ENCODE data around the gene TMEM132A. TPM values are rescaled to one million over a fixed set of nuclear protein-coding genes. Genes with fewer than 3 reads are reported as not detected.

Gene TMEM132A
- total RNA-seq (2016; rRNA removed; fragmentation: Illumina TruSeq; extraction: Trizol) (8.4 and 32.9 TPM in 2 replicates), polyA plus RNA-seq (2011; rRNA removed) (11.1 and 22.7 TPM in 2 replicates), polyA minus RNA-seq (2011; rRNA and poly(A)+ RNA removed; ENCODE audit: low replicate concordance) (19.8 and 31.0 TPM in 2 replicates), Bru-seq, nascent RNA (percentile 52 among the genes with signal in this experiment), BruChase-seq, experiment 1, labeled RNA remaining after a 6-hour chase (percentile 69 among the genes with signal in this experiment), BruChase-seq, experiment 2, labeled RNA remaining after a 2-hour chase (percentile 55 among the genes with signal in this experiment)
- 5.1 and 6.9 TPM in 2 replicates for total RNA-seq (2016; cell fraction: cytosol; rRNA removed; fragmentation: Illumina TruSeq; extraction: Trizol; ENCODE audit: low read depth)
- total RNA-seq (2016; cell fraction: insoluble cytoplasmic fraction; rRNA removed; fragmentation: Illumina TruSeq; extraction: Trizol): 6.9 and 31.8 TPM in 2 replicates
- 11.9 and 13.4 TPM in 2 replicates for total RNA-seq (2016; cell fraction: membrane; rRNA removed; fragmentation: Illumina TruSeq; extraction: Trizol)
- 34.0 and 34.7 TPM in 2 replicates for total RNA-seq (2016; cell fraction: nucleus; rRNA removed; fragmentation: Illumina TruSeq; extraction: Trizol)
- 16.2 and 18.8 TPM in 2 replicates for polyA plus RNA-seq (2011; cell fraction: cytosol; rRNA removed)
- polyA plus RNA-seq (2011; cell fraction: nucleus; rRNA removed): 103 and 122 TPM in 2 replicates
- 19.3 and 25.4 TPM in 2 replicates for polyA plus RNA-seq (2012)
- polyA plus RNA-seq (2016; cell fraction: cytosol; fragmentation: Illumina TruSeq; extraction: Trizol; ENCODE audit: low read depth): 3.3 and 4.8 TPM in 2 replicates
- polyA plus RNA-seq (2016; cell fraction: insoluble cytoplasmic fraction; fragmentation: Illumina TruSeq; extraction: Trizol; ENCODE audit: low read depth): 7.6 and 10.7 TPM in 2 replicates
- polyA plus RNA-seq (2016; cell fraction: membrane; fragmentation: Illumina TruSeq; extraction: Trizol; ENCODE audit: low read depth): 8.3 and 10.4 TPM in 2 replicates
- 64.1 and 72.1 TPM in 2 replicates for polyA plus RNA-seq (2016; cell fraction: nucleus; fragmentation: Illumina TruSeq; extraction: Trizol; ENCODE audit: insufficient read depth, low read depth)
- polyA minus RNA-seq (2011; cell fraction: cytosol; rRNA and poly(A)+ RNA removed): 15.7 and 16.8 TPM in 2 replicates
- 19.7 and 26.0 TPM in 2 replicates for polyA minus RNA-seq (2011; cell fraction: nucleus; rRNA and poly(A)+ RNA removed)
- long read RNA-seq, experiment 1, partial matches to known transcripts: 1 of 8 reads
- long read RNA-seq, experiment 1, other reads (novel, unspliced or antisense): 6 of 8 reads
- long read RNA-seq, experiment 2, transcript TMEM132A-202 (11 exons, 3,346 nt): major isoform, 12 of 79 reads
- long read RNA-seq, experiment 2, transcript TMEM132A-201 (11 exons, 3,480 nt): major isoform, 12 of 79 reads
- long read RNA-seq, experiment 2, partial matches to known transcripts: 15 of 79 reads
- long read RNA-seq, experiment 2, other reads (novel, unspliced or antisense): 40 of 79 reads

- 3% methylated on average over 8 of the region's 69 CpGs for WGBS (ENCODE audit: low lambda C conversion rate)
- DNase-seq (ENCODE audit: low spot score) (peak; percentile 37), FAIRE-seq (no peak), ATAC-seq (peak; percentile 91)
- in situ Hi-C loops (cut with HindIII; ENCODE audit: extremely low pct_ligation_motif_present, low pct_unique_long_range_greater_than_20kb): no loop called here
- H3K79me2 ChIP-seq (ENCODE audit: insufficient read depth, low read length): no peaks in the 10 kb centered on the region
- peak within 1 kb of the TSS; percentile 56 for H3K9ac ChIP-seq (ENCODE audit: insufficient read depth, low read depth, low read length)
- no TSS peak for BruUV-seq (replicated peaks)
- peaks cover 24% of the 10 kb centered on the region for H3K4me1 ChIP-seq (ENCODE audit: insufficient read depth, low read length)
- H3K4me2 ChIP-seq (ENCODE audit: low read depth, low read length): peak within 1 kb of the TSS; percentile 92
- no peaks in the 10 kb centered on the region; a peak in 1 of 5 replicates for H3K27me3 ChIP-seq (ENCODE audit: control insufficient read depth in 1 of 2, insufficient read depth in 2 of 2, low read length in 2 of 2)
- H2AFZ ChIP-seq (ENCODE audit: low read length): no peak within 1 kb of the TSS
- no peak within 1 kb of the TSS for H3K27ac ChIP-seq (ENCODE audit: extremely low read length, insufficient read depth, low read length)
- H4K20me1 ChIP-seq (ENCODE audit: insufficient read depth, low read length): no peaks in the 10 kb centered on the region
- H3K9me3 ChIP-seq (ENCODE audit: low read length): no peaks in the 10 kb centered on the region
- POLR2A ChIA-PET: interaction anchor here (1.1 kb wide), 3 partner anchors 9 to 19 kb away, joined by 3 to 7 read pairs (median 4); partner anchors contain the start of gene TMEM109
- peaks cover 2 to 7% of the 10 kb centered on the region in 2 experiments; a peak in 4 of 5 replicates for H3K36me3 ChIP-seq (replicated peaks in 1 of 2; ENCODE audit: control insufficient read depth in 1 of 2, insufficient read depth in 2 of 2, low read length in 2 of 2)
- intact Hi-C loops (cut with micrococcal nuclease; ENCODE audit: unreplicated experiment): no loop called here
- H3K4me3 ChIP-seq (replicated peaks in 1 of 3; ENCODE audit: insufficient read depth in 1 of 3, low read depth in 2 of 3, low read length in 3 of 3): peak within 1 kb of the TSS; percentile 57 to 75 (median 73)
- CTCF ChIA-PET (ENCODE audit: low intra/inter-chr PET ratio, low total read pairs): no interaction called here
- TF ChIP-seq HOXA9 (CRISPR knock-in tag; IDR thresholded peaks at IDR 0.05; ENCODE audit: borderline replicate concordance) (no peak), ZNF589 (CRISPR knock-in tag; conservative IDR thresholded peaks at IDR 0.05) (no peak), NBN (conservative IDR thresholded peaks at IDR 0.05) (no peak), ZNF574 (CRISPR knock-in tag; IDR thresholded peaks at IDR 0.05) (peak; percentile 80), ZNF3 (CRISPR knock-in tag; IDR thresholded peaks at IDR 0.05) (no peak)
- TF ChIP-seq, protein P1, sequence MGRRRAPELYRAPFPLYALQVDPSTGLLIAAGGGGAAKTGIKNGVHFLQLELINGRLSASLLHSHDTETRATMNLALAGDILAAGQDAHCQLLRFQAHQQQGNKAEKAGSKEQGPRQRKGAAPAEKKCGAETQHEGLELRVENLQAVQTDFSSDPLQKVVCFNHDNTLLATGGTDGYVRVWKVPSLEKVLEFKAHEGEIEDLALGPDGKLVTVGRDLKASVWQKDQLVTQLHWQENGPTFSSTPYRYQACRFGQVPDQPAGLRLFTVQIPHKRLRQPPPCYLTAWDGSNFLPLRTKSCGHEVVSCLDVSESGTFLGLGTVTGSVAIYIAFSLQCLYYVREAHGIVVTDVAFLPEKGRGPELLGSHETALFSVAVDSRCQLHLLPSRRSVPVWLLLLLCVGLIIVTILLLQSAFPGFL (CRISPR knock-in tag; IDR thresholded peaks at IDR 0.05): no peak
- TF ChIP-seq, protein P2, sequence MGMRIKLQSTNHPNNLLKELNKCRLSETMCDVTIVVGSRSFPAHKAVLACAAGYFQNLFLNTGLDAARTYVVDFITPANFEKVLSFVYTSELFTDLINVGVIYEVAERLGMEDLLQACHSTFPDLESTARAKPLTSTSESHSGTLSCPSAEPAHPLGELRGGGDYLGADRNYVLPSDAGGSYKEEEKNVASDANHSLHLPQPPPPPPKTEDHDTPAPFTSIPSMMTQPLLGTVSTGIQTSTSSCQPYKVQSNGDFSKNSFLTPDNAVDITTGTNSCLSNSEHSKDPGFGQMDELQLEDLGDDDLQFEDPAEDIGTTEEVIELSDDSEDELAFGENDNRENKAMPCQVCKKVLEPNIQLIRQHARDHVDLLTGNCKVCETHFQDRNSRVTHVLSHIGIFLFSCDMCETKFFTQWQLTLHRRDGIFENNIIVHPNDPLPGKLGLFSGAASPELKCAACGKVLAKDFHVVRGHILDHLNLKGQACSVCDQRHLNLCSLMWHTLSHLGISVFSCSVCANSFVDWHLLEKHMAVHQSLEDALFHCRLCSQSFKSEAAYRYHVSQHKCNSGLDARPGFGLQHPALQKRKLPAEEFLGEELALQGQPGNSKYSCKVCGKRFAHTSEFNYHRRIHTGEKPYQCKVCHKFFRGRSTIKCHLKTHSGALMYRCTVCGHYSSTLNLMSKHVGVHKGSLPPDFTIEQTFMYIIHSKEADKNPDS (CRISPR knock-in tag; IDR thresholded peaks at IDR 0.05): no peak
These were observed at the start of gene TMEM132A for GRCh38 chr11:60924110-60924905. Gene TMEM132A (plus strand): TSS chr11:60924460. CDS start chr11:60924634, 174 bp downstream.
